Astrocyte (in vitro differentiated cells and primary cell): Measurements from ENCODE around the gene FOXL1. TPM values are rescaled to one million over a fixed set of nuclear protein-coding genes. Genes with fewer than 3 reads are reported as not detected.

Experiments
- DNase-seq: peaks from one replicate; pipeline ENCODE4 v3.0.0-alpha.2; 2010; ENCODE audit warnings: low read depth
- FAIRE-seq: peaks from 2 replicates; lab custom pipeline; 2011; peaks lifted over from hg19 to GRCh38; lab: Jason Lieb, UNC
- H2AFZ ChIP-seq: 2 replicates; pipeline ENCODE4 v1.6.0; 2012; ENCODE audit warnings: low read depth, low read length, inconsistent platforms
- H3K27ac ChIP-seq: 2 replicates; pipeline ENCODE4 v1.5.1; 2011; ENCODE audit warnings: low read depth, low read length, inconsistent platforms
- H3K27me3 ChIP-seq: 2 replicates; pipeline ENCODE4 v1.6.0; 2011; ENCODE audit warnings: low read length, inconsistent platforms; ENCODE audit not compliant: insufficient read depth
- H3K36me3 ChIP-seq: 2 replicates; pipeline ENCODE4 v1.5.1; 2011; ENCODE audit warnings: low read length, inconsistent platforms; ENCODE audit not compliant: insufficient read depth
- H3K4me1 ChIP-seq: 2 replicates; pipeline ENCODE4 v1.5.1; 2011; ENCODE audit warnings: low read length, inconsistent platforms; ENCODE audit not compliant: insufficient read depth
- H3K4me2 ChIP-seq: 2 replicates; pipeline ENCODE4 v1.6.0; 2012; ENCODE audit warnings: low read length, inconsistent platforms
- H3K4me3 ChIP-seq: 2 replicates; pipeline ENCODE4 v1.5.1; 2011; ENCODE audit warnings: low read depth, mild to moderate bottlenecking, low read length, inconsistent platforms; ENCODE audit not compliant: insufficient read depth
- H3K79me2 ChIP-seq: 2 replicates; pipeline ENCODE4 v1.6.0; 2012; ENCODE audit warnings: mild to moderate bottlenecking, low read length, inconsistent platforms; ENCODE audit not compliant: insufficient read depth
- H3K9ac ChIP-seq: 2 replicates; pipeline ENCODE4 v1.6.0; 2012; ENCODE audit warnings: mild to moderate bottlenecking, low read length, inconsistent platforms
- H3K9me3 ChIP-seq: 2 replicates; pipeline ENCODE4 v1.5.1; 2012; ENCODE audit warnings: low read depth, mild to moderate bottlenecking, low read length, inconsistent platforms; ENCODE audit not compliant: insufficient read depth
- H4K20me1 ChIP-seq: 2 replicates; pipeline ENCODE4 v1.6.0; 2012; ENCODE audit warnings: low read length, inconsistent platforms; ENCODE audit not compliant: insufficient read depth
- H3K27ac Mint-ChIP-seq: one replicate; pipeline ENCODE4 v1.8.0; 2021; ENCODE audit warnings: mild to moderate bottlenecking, mixed read lengths; ENCODE audit not compliant: unreplicated experiment
- H3K27me3 Mint-ChIP-seq: one replicate; pipeline ENCODE4 v1.8.0; 2021; ENCODE audit warnings: low read depth, mixed read lengths; ENCODE audit not compliant: unreplicated experiment
- H3K36me3 Mint-ChIP-seq: one replicate; pipeline ENCODE4 v1.8.0; 2021; ENCODE audit warnings: low read depth, mixed read lengths; ENCODE audit not compliant: unreplicated experiment
- H3K4me1 Mint-ChIP-seq: one replicate; pipeline ENCODE4 v1.8.0; 2021; ENCODE audit warnings: low read depth, mixed read lengths; ENCODE audit not compliant: unreplicated experiment
- H3K4me3 Mint-ChIP-seq: one replicate; pipeline ENCODE4 v1.8.0; 2021; ENCODE audit warnings: mild to moderate bottlenecking, moderate library complexity, mixed read lengths; ENCODE audit not compliant: unreplicated experiment
- H3K9me3 Mint-ChIP-seq: one replicate; pipeline ENCODE4 v1.8.0; 2021; ENCODE audit warnings: mild to moderate bottlenecking, mixed read lengths; ENCODE audit not compliant: unreplicated experiment
- EZH2 ChIP-seq: IDR thresholded peaks from 2 replicates; pipeline ENCODE4 v1.6.1; 2012; ENCODE audit warnings: mild to moderate bottlenecking, low read length, inconsistent platforms; ENCODE audit not compliant: insufficient read depth
- total RNA-seq: library from RNA; stranded (reverse); gene quantifications from 2 replicates; pipeline ENCODE4 v1.2.1, GENCODE V29; 2021
- TF ChIP-seq, protein P1 (sequence below): IDR thresholded peaks from 2 replicates; pipeline ENCODE4 v1.5.1; 2011; ENCODE audit warnings: low read depth, mild to moderate bottlenecking, inconsistent platforms, low read length, moderate library complexity; ENCODE audit not compliant: insufficient read depth

The FOXL1 gene
- total RNA-seq, 1 donor from 2014 or later: 6.1 TPM

DNA sequence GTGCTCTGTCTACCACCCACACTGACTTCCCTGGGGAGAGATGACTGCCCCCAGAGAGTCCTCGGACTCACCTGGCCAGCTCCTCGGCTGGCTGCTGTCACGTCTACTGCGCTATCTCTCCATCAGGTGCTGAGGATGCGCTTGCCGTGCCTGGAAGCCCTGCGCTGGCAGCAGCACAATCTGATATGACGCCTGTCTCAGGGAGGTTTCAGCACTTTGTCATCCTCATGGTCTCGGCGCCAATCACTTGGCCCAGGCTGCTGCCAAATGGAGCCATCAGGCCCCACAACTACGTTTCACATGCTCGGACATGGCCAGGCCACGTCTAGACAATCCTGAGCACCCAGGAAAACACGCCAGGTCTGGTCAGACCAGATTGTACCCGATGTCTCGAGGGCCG is 46.7 kb downstream of the FOXL1 start:
- DNase-seq (no peak), FAIRE-seq (no peak)
- Histone ChIP-seq H3K27me3 (no peaks in the 10 kb centered on the region), H3K4me3 (no peak overlapping the region), H3K4me1 (peaks cover 7% of the 10 kb centered on the region), H3K27ac (no peak overlapping the region), H3K4me2 (no peak overlapping the region), H3K79me2 (no peaks in the 10 kb centered on the region), H3K9me3 (peaks cover 5% of the 10 kb centered on the region), H3K9ac (no peak overlapping the region), H2AFZ (no peak overlapping the region), H3K36me3 (no peaks in the 10 kb centered on the region), H4K20me1 (no peaks in the 10 kb centered on the region)
- Mint-ChIP-seq H3K4me3 (no peak overlapping the region), H3K27ac (no peak overlapping the region), H3K9me3 (peaks cover 14% of the 10 kb centered on the region), H3K27me3 (peaks cover 22% of the 10 kb centered on the region), H3K36me3 (peaks cover 2% of the 10 kb centered on the region), H3K4me1 (no peaks in the 10 kb centered on the region)
- TF ChIP-seq EZH2: no peak

DNA sequence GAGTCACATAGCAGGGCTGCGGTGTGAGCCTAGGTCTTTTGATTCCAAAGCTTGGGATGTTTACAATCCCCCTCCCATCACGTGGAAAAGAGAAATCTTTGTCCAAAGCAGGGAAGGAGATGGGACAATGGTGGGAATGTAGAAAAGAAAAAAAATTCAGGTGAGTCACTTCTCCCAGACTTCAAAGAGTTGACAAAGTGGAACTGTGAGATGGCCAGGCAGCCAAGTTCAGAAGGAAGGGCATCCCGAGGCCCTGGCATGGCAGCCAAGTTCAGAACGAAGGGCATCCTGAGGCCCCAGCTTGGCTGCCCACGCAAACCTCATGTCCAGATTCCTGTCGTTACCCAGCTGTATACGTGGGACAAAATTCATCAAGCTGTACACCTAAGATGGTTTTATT is 47.5 kb downstream of the FOXL1 start:
- DNase-seq (no peak), FAIRE-seq (no peak)
- peaks cover 2% of the 10 kb centered on the region for H3K36me3 Mint-ChIP-seq
- H2AFZ ChIP-seq: no peak overlapping the region
- no peak overlapping the region for H3K4me3 ChIP-seq
- H3K4me1 ChIP-seq: peaks cover 7% of the 10 kb centered on the region
- H3K27me3 ChIP-seq: no peaks in the 10 kb centered on the region
- no peak for TF ChIP-seq EZH2
- TF ChIP-seq, protein P1, sequence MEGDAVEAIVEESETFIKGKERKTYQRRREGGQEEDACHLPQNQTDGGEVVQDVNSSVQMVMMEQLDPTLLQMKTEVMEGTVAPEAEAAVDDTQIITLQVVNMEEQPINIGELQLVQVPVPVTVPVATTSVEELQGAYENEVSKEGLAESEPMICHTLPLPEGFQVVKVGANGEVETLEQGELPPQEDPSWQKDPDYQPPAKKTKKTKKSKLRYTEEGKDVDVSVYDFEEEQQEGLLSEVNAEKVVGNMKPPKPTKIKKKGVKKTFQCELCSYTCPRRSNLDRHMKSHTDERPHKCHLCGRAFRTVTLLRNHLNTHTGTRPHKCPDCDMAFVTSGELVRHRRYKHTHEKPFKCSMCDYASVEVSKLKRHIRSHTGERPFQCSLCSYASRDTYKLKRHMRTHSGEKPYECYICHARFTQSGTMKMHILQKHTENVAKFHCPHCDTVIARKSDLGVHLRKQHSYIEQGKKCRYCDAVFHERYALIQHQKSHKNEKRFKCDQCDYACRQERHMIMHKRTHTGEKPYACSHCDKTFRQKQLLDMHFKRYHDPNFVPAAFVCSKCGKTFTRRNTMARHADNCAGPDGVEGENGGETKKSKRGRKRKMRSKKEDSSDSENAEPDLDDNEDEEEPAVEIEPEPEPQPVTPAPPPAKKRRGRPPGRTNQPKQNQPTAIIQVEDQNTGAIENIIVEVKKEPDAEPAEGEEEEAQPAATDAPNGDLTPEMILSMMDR: no peak
- no peak overlapping the region for H3K27ac ChIP-seq
- H3K4me3 Mint-ChIP-seq: no peak overlapping the region
- no peak overlapping the region for H3K4me2 ChIP-seq
- H3K27me3 Mint-ChIP-seq: peaks cover 21% of the 10 kb centered on the region
- H3K4me1 Mint-ChIP-seq: no peaks in the 10 kb centered on the region
- peaks cover 5% of the 10 kb centered on the region for H3K9me3 ChIP-seq
- H3K9me3 Mint-ChIP-seq: peaks cover 14% of the 10 kb centered on the region
- H3K36me3 ChIP-seq: no peaks in the 10 kb centered on the region
- no peaks in the 10 kb centered on the region for H4K20me1 ChIP-seq
- no peaks in the 10 kb centered on the region for H3K79me2 ChIP-seq
- no peak overlapping the region for H3K9ac ChIP-seq
- no peak overlapping the region for H3K27ac Mint-ChIP-seq

DNA sequence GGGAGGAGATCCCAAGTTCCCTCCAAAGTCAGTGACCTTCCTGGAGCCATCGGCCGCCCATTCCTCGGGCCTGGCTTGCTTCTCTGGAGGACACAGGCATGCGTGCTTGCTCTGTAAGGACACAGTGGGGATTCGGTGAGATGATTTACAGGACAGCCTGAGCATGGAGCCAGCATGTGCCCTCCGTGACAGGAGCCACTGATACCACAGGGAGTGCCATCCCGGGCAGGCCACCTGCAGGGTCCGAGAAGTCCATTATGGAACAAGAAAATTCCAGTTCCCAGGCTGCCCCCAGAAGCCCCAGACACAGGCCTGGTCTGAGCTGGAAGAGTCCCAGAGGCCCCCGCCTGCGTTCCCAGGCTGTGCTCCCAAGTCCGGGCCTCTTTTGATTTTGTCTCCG is 47.9 kb downstream of the FOXL1 start:
- Mint-ChIP-seq H3K27ac (no peak overlapping the region), H3K9me3 (peaks cover 14% of the 10 kb centered on the region)
- TF ChIP-seq EZH2: no peak
- TF ChIP-seq, protein P1: no peak

More for the DNA sequence above, 47.9 kb downstream of the FOXL1 start:
- Histone ChIP-seq H2AFZ (no peak overlapping the region), H3K9ac (no peak overlapping the region), H3K9me3 (peaks cover 5% of the 10 kb centered on the region), H3K27ac (no peak overlapping the region), H3K4me2 (no peak overlapping the region), H3K36me3 (no peaks in the 10 kb centered on the region), H3K27me3 (no peaks in the 10 kb centered on the region), H3K4me3 (no peak overlapping the region), H3K4me1 (peaks cover 10% of the 10 kb centered on the region), H4K20me1 (no peaks in the 10 kb centered on the region), H3K79me2 (no peaks in the 10 kb centered on the region)
- DNase-seq: no peak
- Mint-ChIP-seq H3K27me3 (peaks cover 21% of the 10 kb centered on the region), H3K4me3 (no peak overlapping the region), H3K4me1 (no peaks in the 10 kb centered on the region), H3K36me3 (peaks cover 2% of the 10 kb centered on the region)
- FAIRE-seq: no peak
